GM23248 (cell line): ENCODE data around the gene KDM8. TPM values are rescaled to one million over a fixed set of nuclear protein-coding genes. Genes with fewer than 3 reads are reported as not detected.

Experiments used
- DNase-seq: peaks from one replicate; pipeline ENCODE4 v3.0.0-alpha.2; 2015
- H2AFZ ChIP-seq: fragments of 200-600 bp; sonication (generic); 2 replicates; pipeline ENCODE4 v1.6.1; 2016; ENCODE audit warnings: antibody characterized with exemption
- H3F3A ChIP-seq: fragments of 200-600 bp; sonication (generic); 2 replicates; pipeline ENCODE4 v1.6.1; 2016; ENCODE audit warnings: mild to moderate bottlenecking, antibody characterized with exemption, mixed run types; ENCODE audit not compliant: insufficient read depth
- H3K27ac ChIP-seq: fragments of 200-600 bp; sonication (generic); 2 replicates; pipeline ENCODE4 v1.5.1; 2016; ENCODE audit warnings: mild to moderate bottlenecking
- H3K27me3 ChIP-seq: fragments of 200-600 bp; sonication (generic); replicated peaks from 2 replicates; pipeline ENCODE4 v1.6.1; 2016; ENCODE audit warnings: mild to moderate bottlenecking; ENCODE audit not compliant: insufficient read depth
- H3K36me3 ChIP-seq: fragments of 200-600 bp; sonication (generic); 2 replicates; pipeline ENCODE4 v1.6.1; 2016; ENCODE audit warnings: low read depth, mild to moderate bottlenecking
- H3K4me1 ChIP-seq: fragments of 200-600 bp; sonication (generic); 2 replicates; pipeline ENCODE4 v1.6.1; 2016; ENCODE audit warnings: mild to moderate bottlenecking; ENCODE audit not compliant: insufficient read depth
- H3K4me2 ChIP-seq: fragments of 200-600 bp; sonication (generic); one replicate; pipeline ENCODE4 v1.6.1; 2016; ENCODE audit warnings: mild to moderate bottlenecking; ENCODE audit not compliant: unreplicated experiment
- H3K4me3 ChIP-seq: fragments of 200-600 bp; sonication (generic); 2 replicates; pipeline ENCODE4 v1.5.1; 2016; ENCODE audit warnings: mild to moderate bottlenecking
- H3K79me2 ChIP-seq: fragments of 200-600 bp; sonication (generic); 2 replicates; pipeline ENCODE4 v1.6.1; 2016; ENCODE audit warnings: mild to moderate bottlenecking; ENCODE audit not compliant: insufficient read depth
- H3K9ac ChIP-seq: fragments of 200-600 bp; sonication (generic); 2 replicates; pipeline ENCODE4 v1.6.1; 2016; ENCODE audit warnings: mild to moderate bottlenecking
- H3K9me2 ChIP-seq: fragments of 200-600 bp; sonication (generic); 2 replicates; pipeline ENCODE4 v1.6.1; 2016; ENCODE audit warnings: mixed run types, mild to moderate bottlenecking, moderate library complexity; ENCODE audit not compliant: insufficient read depth
- H3K9me3 ChIP-seq: fragments of 200-600 bp; sonication (generic); one replicate; pipeline ENCODE4 v1.6.1; 2017; ENCODE audit warnings: low read depth
- H4K20me1 ChIP-seq: fragments of 200-600 bp; sonication (generic); 2 replicates; pipeline ENCODE4 v1.6.0; 2016; ENCODE audit not compliant: insufficient read depth
- EZH2 ChIP-seq: fragments of 200-600 bp; sonication (generic); IDR thresholded peaks from 2 replicates; pipeline ENCODE4 v1.6.1; 2018; ENCODE audit warnings: antibody characterized with exemption, mild to moderate bottlenecking; ENCODE audit not compliant: insufficient read depth, poor library complexity, severe bottlenecking
- EZH2phosphoT487 ChIP-seq: fragments of 200-600 bp; sonication (generic); IDR thresholded peaks from 2 replicates; pipeline ENCODE4 v1.6.1; 2018; ENCODE audit warnings: antibody characterized with exemption, moderate library complexity, mild to moderate bottlenecking, low read depth; ENCODE audit not compliant: insufficient read depth
- WGBS, 2 experiments: methylation state at CpG; one replicate each; pipeline ENCODE4 v1.1.6; 2015 to 2017; ENCODE audit warnings: low lambda C conversion rate in 2 of 2, low coverage in 1 of 2; ENCODE audit errors: missing lambda C conversion rate in 2 of 2; 5-methylcytosine and 5-hydroxymethylcytosine counted together
- in situ Hi-C: fragments of 300-500 bp; cut with MboI; formaldehyde crosslinking; loops from 2 replicates; pipeline ENCODE4 v1.15.0; 2020
- polyA plus RNA-seq: library from polyadenylated mRNA; unstranded; fragments of >200 nt; fragmentation: Nextera tagmentation; extraction: Ambion mirVana; gene quantifications from 2 replicates; pipeline ENCODE4 v1.2.1, GENCODE V29; 2016
- total RNA-seq: library from RNA; depleted of rRNA; stranded (reverse); fragments of >200 nt; shearing (Covaris generic); gene quantifications from 2 replicates; pipeline ENCODE4 v1.2.3, GENCODE V29; 2014

KDM8 gene
- total and polyA plus RNA-seq, 2 experiments from 2014 or later = 2.5 to 3.5 TPM

GRCh38 chr16:27185776-27186130, 17.6 kb upstream of the KDM8 start:
- H4K20me1 ChIP-seq = no peaks in the 10 kb centered on the region
- H3K27ac ChIP-seq = no peak overlapping the region
- no peaks in the 10 kb centered on the region for H3K9me2 ChIP-seq
- no peaks in the 10 kb centered on the region for H3F3A ChIP-seq
- H2AFZ ChIP-seq = no peak overlapping the region
- no peaks in the 10 kb centered on the region for H3K4me1 ChIP-seq
- DNase-seq = no peak
- 0 out of 2 replicates have a peak, but pooled peaks cover 7% of the 10 kb centered on the region for H3K27me3 ChIP-seq
- WGBS, 2 experiments = 100% methylated on average over 1 of the region's 1 CpG
- H3K4me2 ChIP-seq = no peak overlapping the region
- no peaks in the 10 kb centered on the region for H3K36me3 ChIP-seq
- TF ChIP-seq EZH2 (no peak), EZH2phosphoT487 (no peak)
- no peak overlapping the region for H3K4me3 ChIP-seq
- no peak overlapping the region for H3K9ac ChIP-seq
- in situ Hi-C loops = no loop called here
- H3K79me2 ChIP-seq = no peaks in the 10 kb centered on the region
- no peaks in the 10 kb centered on the region for H3K9me3 ChIP-seq

- H3K27ac ChIP-seq = no peak overlapping the region
- no peak overlapping the region for H3K4me3 ChIP-seq
- no peaks in the 10 kb centered on the region for H3K36me3 ChIP-seq
- no peaks in the 10 kb centered on the region for H3F3A ChIP-seq
- 0 out of 2 replicates have a peak, but pooled peaks cover 7% of the 10 kb centered on the region for H3K27me3 ChIP-seq
- H3K9ac ChIP-seq = no peak overlapping the region
- no peak overlapping the region for H3K4me2 ChIP-seq
- H2AFZ ChIP-seq = no peak overlapping the region
- no peaks in the 10 kb centered on the region for H4K20me1 ChIP-seq
- H3K4me1 ChIP-seq = no peaks in the 10 kb centered on the region
- 16 to 100% methylated on average over 1 to 2 of the region's 2 CpGs for WGBS, 2 experiments
- no peaks in the 10 kb centered on the region for H3K79me2 ChIP-seq
- H3K9me3 ChIP-seq = no peaks in the 10 kb centered on the region
- DNase-seq = no peak
- TF ChIP-seq EZH2 (no peak), EZH2phosphoT487 (no peak)
- in situ Hi-C loops = no loop called here
- H3K9me2 ChIP-seq = no peaks in the 10 kb centered on the region
Observed at GRCh38 chr16:27188633-27189032, 14.7 kb upstream of the KDM8 start.

GRCh38 chr16:27189335-27189972, 13.9 kb upstream of the KDM8 start:
- in situ Hi-C loops = no loop called here
- Histone ChIP-seq H2AFZ (no peak overlapping the region), H3K79me2 (no peaks in the 10 kb centered on the region), H3K36me3 (no peaks in the 10 kb centered on the region), H3K9ac (no peak overlapping the region), H3F3A (no peaks in the 10 kb centered on the region), H3K4me3 (no peak overlapping the region), H3K9me3 (no peaks in the 10 kb centered on the region), H3K4me2 (no peak overlapping the region), H3K9me2 (no peaks in the 10 kb centered on the region), H3K4me1 (no peaks in the 10 kb centered on the region), H3K27me3 (0 out of 2 replicates have a peak, but pooled peaks cover 7% of the 10 kb centered on the region), H3K27ac (no peak overlapping the region), H4K20me1 (no peaks in the 10 kb centered on the region)
- 31 to 36% methylated on average over 11 to 13 of the region's 13 CpGs for WGBS, 2 experiments
- no peak for DNase-seq
- TF ChIP-seq EZH2phosphoT487 = no peak
- TF ChIP-seq EZH2 = no peak

GRCh38 chr16:27190316-27190871, 12.9 kb upstream of the KDM8 start:
- Histone ChIP-seq H2AFZ (no peak overlapping the region), H3F3A (no peaks in the 10 kb centered on the region), H4K20me1 (no peaks in the 10 kb centered on the region), H3K27ac (no peak overlapping the region), H3K79me2 (no peaks in the 10 kb centered on the region), H3K4me2 (no peak overlapping the region), H3K27me3 (0 out of 2 replicates have a peak, but pooled peaks cover 7% of the 10 kb centered on the region), H3K9ac (no peak overlapping the region), H3K4me3 (no peak overlapping the region), H3K36me3 (no peaks in the 10 kb centered on the region), H3K9me3 (no peaks in the 10 kb centered on the region), H3K4me1 (no peaks in the 10 kb centered on the region), H3K9me2 (no peaks in the 10 kb centered on the region)
- TF ChIP-seq EZH2 = no peak
- no peak for TF ChIP-seq EZH2phosphoT487
- DNase-seq = no peak
- WGBS, 2 experiments = 80 to 81% methylated on average over 9 to 12 of the region's 12 CpGs
- in situ Hi-C loops = no loop called here
